HepG2 (cell line): ENCODE measurements around the gene MAGI1. TPM values are rescaled to one million over a fixed set of nuclear protein-coding genes. Genes with fewer than 3 reads are reported as not detected.
A peak's percentile ranks its signal among the peaks of the same experiment; 100 is the strongest.

ENCODE experiments used
- DMAP1 ChIP-seq: IDR thresholded peaks from 2 replicates; pipeline ENCODE4 v1.6.1; 2016
- GLI4 ChIP-seq: sonication (generic); formaldehyde crosslinking; IDR thresholded peaks from 2 replicates; pipeline ENCODE4 v1.5.1; 2020; ENCODE audit warnings: missing genetic modification reagents, mild to moderate bottlenecking, moderate library complexity, borderline replicate concordance
- HHEX ChIP-seq: IDR thresholded peaks from 2 replicates; pipeline ENCODE4 v1.6.1; 2016; ENCODE audit warnings: control low read depth
- HNRNPL ChIP-seq: fragments of 200-400 bp; formaldehyde crosslinking; IDR thresholded peaks from 2 replicates; pipeline ENCODE4 v1.6.1; 2017; ENCODE audit warnings: mild to moderate bottlenecking, low read depth, low read length
- KLF16 ChIP-seq, 2 experiments: sonication (generic) in 1 of 2; formaldehyde crosslinking in 1 of 2; IDR thresholded peaks; 2 replicates each; pipeline versions ENCODE4 v1.6.1 to v1.8.0; 2016 to 2023; ENCODE audit warnings: missing genetic modification reagents in 2 of 2, missing compliant biosample characterization in 1 of 2
- MED13 ChIP-seq: sonication (generic); formaldehyde crosslinking; IDR thresholded peaks from 2 replicates; pipeline ENCODE4 v1.5.0; 2020; ENCODE audit warnings: missing genetic modification reagents
- MTA1 ChIP-seq: sonication (generic); formaldehyde crosslinking; IDR thresholded peaks from 2 replicates; pipeline ENCODE4 v1.4.0; 2020; ENCODE audit warnings: missing genetic modification reagents, mild to moderate bottlenecking, borderline replicate concordance
- NCOA1 ChIP-seq: sonication (generic); formaldehyde crosslinking; IDR thresholded peaks from 2 replicates; pipeline ENCODE4 v1.9.0; 2021; ENCODE audit warnings: missing genetic modification reagents
- PHB2 ChIP-seq: fragments of 450-650 bp; IDR thresholded peaks from 2 replicates; pipeline ENCODE4 v1.6.1; 2018; ENCODE audit not compliant: partially characterized antibody
- RFX3 ChIP-seq: IDR thresholded peaks from 2 replicates; pipeline ENCODE4 v1.6.1; 2016; ENCODE audit warnings: missing biosample characterization, missing genetic modification reagents
- SALL1 ChIP-seq: sonication (generic); formaldehyde crosslinking; IDR thresholded peaks from 2 replicates; pipeline ENCODE4 v1.8.0; 2022; ENCODE audit warnings: mild to moderate bottlenecking, missing genetic modification reagents
- SMAD1 ChIP-seq: sonication (generic); formaldehyde crosslinking; IDR thresholded peaks from 2 replicates; pipeline ENCODE4 v1.4.0; 2020; ENCODE audit warnings: missing genetic modification reagents, low read depth, mild to moderate bottlenecking, borderline replicate concordance
- SP2 ChIP-seq: sonication (generic); formaldehyde crosslinking; IDR thresholded peaks from 2 replicates; pipeline ENCODE4 v1.5.1; 2020; ENCODE audit warnings: mild to moderate bottlenecking, missing genetic modification reagents
- SP4 ChIP-seq: sonication (generic); formaldehyde crosslinking; IDR thresholded peaks from 2 replicates; pipeline ENCODE4 v1.8.1; 2023; ENCODE audit warnings: mild to moderate bottlenecking, missing genetic modification reagents
- STAT5B ChIP-seq: sonication (generic); formaldehyde crosslinking; IDR thresholded peaks from 2 replicates; pipeline ENCODE4 v1.4.0; 2020; ENCODE audit warnings: missing genetic modification reagents
- TAF1 ChIP-seq: sonication (generic); formaldehyde crosslinking; IDR thresholded peaks from 2 replicates; pipeline ENCODE4 v1.4.0; 2020; ENCODE audit warnings: missing genetic modification reagents
- THYN1 ChIP-seq: sonication (generic); formaldehyde crosslinking; IDR thresholded peaks from 2 replicates; pipeline ENCODE4 v1.8.1; 2023; ENCODE audit warnings: low read depth, mild to moderate bottlenecking, moderate library complexity, missing genetic modification reagents, borderline replicate concordance
- XBP1 ChIP-seq: sonication (generic); formaldehyde crosslinking; IDR thresholded peaks from 2 replicates; pipeline ENCODE4 v1.5.0; 2020; ENCODE audit warnings: missing genetic modification reagents
- ZNF343 ChIP-seq: sonication (generic); formaldehyde crosslinking; IDR thresholded peaks from 2 replicates; pipeline ENCODE4 v1.4.0; 2020; ENCODE audit warnings: mild to moderate bottlenecking, missing genetic modification reagents
- ZNF530 ChIP-seq: sonication (generic); formaldehyde crosslinking; IDR thresholded peaks from 2 replicates; pipeline ENCODE4 v1.5.0; 2020; ENCODE audit warnings: low read depth, mild to moderate bottlenecking, missing genetic modification reagents
- ZNF614 ChIP-seq: IDR thresholded peaks from 2 replicates; pipeline ENCODE4 v1.6.1; 2018; ENCODE audit warnings: missing biosample characterization, missing genetic modification reagents, inconsistent platforms, borderline replicate concordance
- ZNF768 ChIP-seq: sonication (generic); formaldehyde crosslinking; IDR thresholded peaks from 2 replicates; pipeline ENCODE4 v1.4.0; 2020; ENCODE audit warnings: missing genetic modification reagents
- ZSCAN12 ChIP-seq: sonication (generic); formaldehyde crosslinking; IDR thresholded peaks from 2 replicates; pipeline ENCODE4 v1.9.0; 2021; ENCODE audit warnings: mild to moderate bottlenecking, missing genetic modification reagents
- polyA plus RNA-seq, 8 experiments: library from polyadenylated mRNA; depleted of rRNA in 3 of 8; stranded (reverse) in 7 of 8; unstranded in 1 of 8; fragments of >200 nt; fragmentation: Illumina TruSeq in 4 of 8; extraction: Trizol in 4 of 8; gene quantifications; 2 replicates each; pipeline versions ENCODE4 v1.2.1 to v1.2.3, GENCODE V29; 2011 to 2016; ENCODE audit warnings: low read depth in 4 of 8, missing spikeins in 1 of 8, mixed read lengths in 1 of 8; ENCODE audit not compliant: insufficient read depth in 1 of 8
- total RNA-seq, 5 experiments: library from RNA; depleted of rRNA; stranded (reverse); fragments of >200 nt; fragmentation: Illumina TruSeq; extraction: Trizol; gene quantifications; 2 replicates each; pipeline ENCODE4 v1.2.3, GENCODE V29; 2016; ENCODE audit warnings: low read depth in 1 of 5
- TF ChIP-seq, protein P1 (sequence below): IDR thresholded peaks from 2 replicates; pipeline ENCODE4 v1.6.1; 2016; ENCODE audit warnings: low read depth, missing genetic modification reagents, missing compliant biosample characterization
- TF ChIP-seq, protein P2 (sequence below): sonication (generic); formaldehyde crosslinking; IDR thresholded peaks from 2 replicates; pipeline ENCODE4 v1.4.0; 2020; ENCODE audit warnings: missing genetic modification reagents, mild to moderate bottlenecking, borderline replicate concordance
- TF ChIP-seq, protein P3 (sequence below): sonication (generic); formaldehyde crosslinking; IDR thresholded peaks from 2 replicates; pipeline ENCODE4 v1.8.1; 2023; ENCODE audit warnings: mild to moderate bottlenecking, inconsistent platforms, moderate library complexity, missing genetic modification reagents, borderline replicate concordance

The MAGI1 gene
- total and polyA plus RNA-seq, 2 of the 13 experiments (the other 11 are each of a cell fraction or from before 2014, with no cell fraction given): 22.2 to 26.0 TPM

DNA sequence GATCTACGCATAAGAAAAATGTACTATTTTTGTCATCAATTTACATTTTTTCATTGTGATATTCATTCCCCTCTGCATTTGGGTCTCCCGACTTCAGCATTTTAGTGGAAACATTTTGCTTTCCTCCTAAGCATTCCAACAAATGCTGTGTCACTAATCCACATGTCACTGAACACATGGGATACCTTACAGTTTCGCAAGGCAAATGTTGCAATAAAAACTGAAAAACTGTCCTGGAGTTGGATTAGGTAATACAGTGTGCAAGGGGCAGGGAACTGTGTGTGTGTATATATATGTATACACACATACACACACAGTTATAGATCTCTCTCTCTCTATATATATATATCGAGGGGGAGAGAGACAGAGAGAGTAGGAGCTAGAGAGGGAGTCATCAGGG lies 632.2 kb downstream of the MAGI1 start (continued):
- TF ChIP-seq, protein P1, sequence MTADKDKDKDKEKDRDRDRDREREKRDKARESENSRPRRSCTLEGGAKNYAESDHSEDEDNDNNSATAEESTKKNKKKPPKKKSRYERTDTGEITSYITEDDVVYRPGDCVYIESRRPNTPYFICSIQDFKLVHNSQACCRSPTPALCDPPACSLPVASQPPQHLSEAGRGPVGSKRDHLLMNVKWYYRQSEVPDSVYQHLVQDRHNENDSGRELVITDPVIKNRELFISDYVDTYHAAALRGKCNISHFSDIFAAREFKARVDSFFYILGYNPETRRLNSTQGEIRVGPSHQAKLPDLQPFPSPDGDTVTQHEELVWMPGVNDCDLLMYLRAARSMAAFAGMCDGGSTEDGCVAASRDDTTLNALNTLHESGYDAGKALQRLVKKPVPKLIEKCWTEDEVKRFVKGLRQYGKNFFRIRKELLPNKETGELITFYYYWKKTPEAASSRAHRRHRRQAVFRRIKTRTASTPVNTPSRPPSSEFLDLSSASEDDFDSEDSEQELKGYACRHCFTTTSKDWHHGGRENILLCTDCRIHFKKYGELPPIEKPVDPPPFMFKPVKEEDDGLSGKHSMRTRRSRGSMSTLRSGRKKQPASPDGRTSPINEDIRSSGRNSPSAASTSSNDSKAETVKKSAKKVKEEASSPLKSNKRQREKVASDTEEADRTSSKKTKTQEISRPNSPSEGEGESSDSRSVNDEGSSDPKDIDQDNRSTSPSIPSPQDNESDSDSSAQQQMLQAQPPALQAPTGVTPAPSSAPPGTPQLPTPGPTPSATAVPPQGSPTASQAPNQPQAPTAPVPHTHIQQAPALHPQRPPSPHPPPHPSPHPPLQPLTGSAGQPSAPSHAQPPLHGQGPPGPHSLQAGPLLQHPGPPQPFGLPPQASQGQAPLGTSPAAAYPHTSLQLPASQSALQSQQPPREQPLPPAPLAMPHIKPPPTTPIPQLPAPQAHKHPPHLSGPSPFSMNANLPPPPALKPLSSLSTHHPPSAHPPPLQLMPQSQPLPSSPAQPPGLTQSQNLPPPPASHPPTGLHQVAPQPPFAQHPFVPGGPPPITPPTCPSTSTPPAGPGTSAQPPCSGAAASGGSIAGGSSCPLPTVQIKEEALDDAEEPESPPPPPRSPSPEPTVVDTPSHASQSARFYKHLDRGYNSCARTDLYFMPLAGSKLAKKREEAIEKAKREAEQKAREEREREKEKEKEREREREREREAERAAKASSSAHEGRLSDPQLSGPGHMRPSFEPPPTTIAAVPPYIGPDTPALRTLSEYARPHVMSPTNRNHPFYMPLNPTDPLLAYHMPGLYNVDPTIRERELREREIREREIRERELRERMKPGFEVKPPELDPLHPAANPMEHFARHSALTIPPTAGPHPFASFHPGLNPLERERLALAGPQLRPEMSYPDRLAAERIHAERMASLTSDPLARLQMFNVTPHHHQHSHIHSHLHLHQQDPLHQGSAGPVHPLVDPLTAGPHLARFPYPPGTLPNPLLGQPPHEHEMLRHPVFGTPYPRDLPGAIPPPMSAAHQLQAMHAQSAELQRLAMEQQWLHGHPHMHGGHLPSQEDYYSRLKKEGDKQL (CRISPR knock-in tag): no peak
- TF ChIP-seq ZNF530 (CRISPR knock-in tag): no peak
- no peak for TF ChIP-seq HHEX (CRISPR knock-in tag)
- TF ChIP-seq SP4 (CRISPR knock-in tag): no peak
- no peak for TF ChIP-seq ZSCAN12
- no peak for TF ChIP-seq STAT5B (CRISPR knock-in tag)
- TF ChIP-seq XBP1 (CRISPR knock-in tag): no peak
- TF ChIP-seq GLI4 (CRISPR knock-in tag): no peak
- no peak for TF ChIP-seq HNRNPL
- TF ChIP-seq SP2: no peak
- no peak for TF ChIP-seq MTA1
- TF ChIP-seq PHB2: no peak
- TF ChIP-seq DMAP1 (CRISPR knock-in tag): 0 out of 2 replicates have a peak, but pooled peaks have one; percentile 28
- TF ChIP-seq TAF1 (CRISPR knock-in tag): no peak
- no peak for TF ChIP-seq THYN1 (CRISPR knock-in tag)
- TF ChIP-seq ZNF343 (CRISPR knock-in tag): no peak
- TF ChIP-seq, protein P2, sequence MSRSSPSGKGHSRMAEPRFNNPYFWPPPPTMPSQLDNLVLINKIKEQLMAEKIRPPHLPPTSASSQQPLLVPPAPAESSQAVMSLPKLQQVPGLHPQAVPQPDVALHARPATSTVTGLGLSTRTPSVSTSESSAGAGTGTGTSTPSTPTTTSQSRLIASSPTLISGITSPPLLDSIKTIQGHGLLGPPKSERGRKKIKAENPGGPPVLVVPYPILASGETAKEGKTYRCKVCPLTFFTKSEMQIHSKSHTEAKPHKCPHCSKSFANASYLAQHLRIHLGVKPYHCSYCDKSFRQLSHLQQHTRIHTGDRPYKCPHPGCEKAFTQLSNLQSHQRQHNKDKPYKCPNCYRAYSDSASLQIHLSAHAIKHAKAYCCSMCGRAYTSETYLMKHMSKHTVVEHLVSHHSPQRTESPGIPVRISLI (CRISPR knock-in tag): peak; percentile 49; the same call in 1 of the 2 replicates
- no peak for TF ChIP-seq ZNF614 (CRISPR knock-in tag)
- TF ChIP-seq SALL1 (CRISPR knock-in tag): no peak
- no peak for TF ChIP-seq SMAD1 (CRISPR knock-in tag)
- TF ChIP-seq NCOA1 (CRISPR knock-in tag): no peak
- TF ChIP-seq MED13: no peak
- TF ChIP-seq KLF16 (CRISPR knock-in tag; IDR thresholded peaks at IDR 0.05): 0 out of 4 replicates have a peak, but pooled peaks of 1 of the 2 experiments have one; percentile 33
- no peak for TF ChIP-seq RFX3 (CRISPR knock-in tag)
- TF ChIP-seq ZNF768 (CRISPR knock-in tag): no peak
- TF ChIP-seq, protein P3, sequence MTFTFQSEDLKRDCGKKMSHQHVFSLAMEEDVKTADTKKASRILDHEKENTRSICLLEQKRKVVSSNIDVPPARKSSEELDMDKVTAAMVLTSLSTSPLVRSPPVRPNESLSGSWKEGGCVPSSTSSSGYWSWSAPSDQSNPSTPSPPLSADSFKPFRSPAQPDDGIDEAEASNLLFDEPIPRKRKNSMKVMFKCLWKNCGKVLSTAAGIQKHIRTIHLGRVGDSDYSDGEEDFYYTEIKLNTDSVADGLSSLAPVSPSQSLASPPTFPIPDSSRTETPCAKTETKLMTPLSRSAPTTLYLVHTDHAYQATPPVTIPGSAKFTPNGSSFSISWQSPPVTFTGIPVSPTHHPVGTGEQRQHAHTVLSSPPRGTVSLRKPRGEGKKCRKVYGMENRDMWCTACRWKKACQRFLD (CRISPR knock-in tag): no peak
